Measurements from ENCODE around the gene HS6ST3.

Gene HS6ST3

DNA sequence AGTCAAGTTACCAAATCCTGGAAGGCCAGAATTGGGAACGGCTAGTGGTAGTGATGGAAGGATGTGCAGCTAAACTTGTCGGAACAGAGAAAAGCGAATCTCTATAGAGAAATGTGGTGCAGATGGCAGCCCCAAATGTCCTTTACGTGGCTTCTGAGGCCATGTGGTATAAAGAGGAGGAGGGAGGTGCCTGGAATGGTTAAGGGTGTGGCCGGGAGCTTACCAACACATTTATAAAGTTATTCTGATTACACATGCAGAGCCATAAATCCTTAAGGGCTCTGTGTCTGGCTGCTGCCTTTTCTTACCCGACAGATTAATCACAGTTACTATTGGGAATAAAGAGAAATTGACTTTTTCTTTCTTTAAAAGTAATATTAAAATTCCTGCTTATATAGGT, 714.3 kb downstream of the HS6ST3 start:
- no peak for DNase-seq

DNA sequence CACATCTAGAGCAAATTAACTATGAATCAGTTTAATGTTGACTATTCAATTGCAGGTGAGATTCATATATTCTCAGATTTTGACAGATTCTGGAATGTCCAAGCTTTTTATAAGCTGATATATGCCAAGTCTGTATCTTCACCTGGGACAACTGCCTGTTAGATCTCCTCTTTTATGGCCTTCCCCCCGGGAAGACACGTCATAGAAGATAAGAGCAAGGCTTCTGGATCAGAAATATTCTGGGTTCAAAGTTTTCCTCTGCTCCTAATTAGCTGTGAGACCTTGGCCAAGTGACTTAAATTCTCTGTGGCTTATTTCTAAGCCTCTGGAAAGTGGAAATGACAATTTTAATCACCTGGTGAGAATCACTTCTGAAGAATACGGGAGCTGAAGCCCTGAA, 716.8 kb downstream of the HS6ST3 start:
- no peak for DNase-seq

DNA sequence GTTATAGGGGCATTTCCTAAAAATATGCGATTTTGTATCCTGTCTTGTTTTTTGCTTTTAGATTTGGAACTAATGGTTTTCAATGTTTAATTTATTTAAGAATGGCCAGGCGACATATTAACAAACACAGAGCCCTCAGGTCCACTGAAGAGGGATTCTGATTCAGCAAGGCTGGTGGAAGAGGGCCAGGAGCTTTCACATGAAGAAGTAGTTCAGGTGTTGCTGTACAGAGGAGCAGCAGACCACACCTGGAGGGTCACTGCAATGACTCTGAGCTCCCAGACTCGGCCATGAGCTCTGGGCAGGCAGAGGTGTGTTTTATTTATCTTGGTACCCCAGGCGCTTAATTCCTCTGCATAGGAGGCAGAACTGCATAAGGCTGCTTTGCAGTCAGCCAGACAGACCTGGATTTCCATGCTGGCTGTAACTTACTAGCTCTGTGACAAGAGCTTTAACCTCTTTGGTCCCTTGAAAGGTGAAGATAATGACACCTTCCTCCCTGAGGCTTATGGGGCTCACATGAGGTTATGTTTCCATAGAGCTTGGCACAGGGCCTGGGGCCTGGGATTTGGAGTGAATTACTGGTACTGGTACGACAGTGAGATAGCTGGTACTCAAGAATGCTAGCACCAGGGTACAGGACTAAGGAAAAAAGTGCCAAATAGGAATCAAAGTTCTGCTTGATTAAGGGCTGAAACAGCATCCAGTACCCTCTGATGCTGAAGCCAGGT, 719.6 kb downstream of the HS6ST3 start:
- no peak for DNase-seq

DNA sequence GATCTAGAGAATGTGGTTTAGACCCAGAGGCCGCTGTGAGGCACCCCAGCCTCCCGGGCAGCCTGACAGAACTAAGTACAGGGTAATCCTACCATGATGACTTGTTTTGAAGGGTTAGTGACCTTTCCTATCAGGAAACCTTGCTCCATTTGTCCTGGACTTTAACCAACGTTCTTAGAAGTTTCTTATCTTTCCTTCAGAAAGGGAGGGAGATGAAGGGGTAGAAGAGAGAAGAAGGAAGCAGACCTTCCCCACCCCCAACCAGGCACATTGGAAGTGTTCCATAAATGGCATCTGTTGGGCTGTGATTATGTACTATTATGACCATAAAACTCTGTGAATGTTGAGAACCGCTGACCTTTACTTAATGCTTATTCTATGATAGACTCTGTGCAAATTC, 720.2 kb downstream of the HS6ST3 start:
- DNase-seq, result no peak

DNA sequence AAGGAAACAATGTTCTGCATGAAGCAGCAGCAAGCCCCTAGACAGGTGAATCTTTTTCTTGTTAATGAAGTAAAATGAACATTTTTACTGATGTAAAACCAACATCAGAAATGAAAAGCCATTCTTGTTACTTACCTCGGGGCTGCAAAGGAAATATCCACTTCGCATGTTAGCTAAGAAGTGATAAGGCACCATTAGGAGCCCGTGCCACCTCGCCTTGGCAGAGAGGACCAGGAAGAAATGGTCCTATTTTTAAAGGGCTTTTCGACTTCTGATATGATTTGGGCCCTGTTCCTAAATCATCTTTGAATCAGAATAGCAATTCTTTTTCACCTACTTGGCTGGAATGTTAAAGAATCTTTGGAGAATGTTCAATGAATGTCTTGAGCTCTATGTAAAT, 721.1 kb downstream of the HS6ST3 start:
- DNase-seq, result no peak

DNA sequence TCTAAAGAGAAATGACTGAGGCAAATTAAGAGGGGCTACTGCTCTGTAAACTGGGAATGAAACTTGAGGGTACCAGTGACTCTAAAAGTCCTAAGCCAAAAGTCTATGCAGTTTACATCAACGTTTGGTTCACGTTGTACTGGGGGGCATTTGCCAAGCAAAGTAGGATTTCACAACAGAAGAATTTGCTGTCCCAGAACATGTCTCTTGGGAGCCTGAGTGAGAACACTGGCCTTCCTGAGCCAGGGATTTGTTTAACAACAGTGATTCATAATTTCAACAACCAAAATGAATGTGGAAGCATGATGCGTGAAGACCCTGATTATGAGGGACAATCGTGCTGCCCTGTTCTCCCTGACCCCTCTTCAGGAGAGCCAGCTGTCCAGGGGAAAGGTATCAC, 726.4 kb downstream of the HS6ST3 start:
- DNase-seq, result no peak

DNA sequence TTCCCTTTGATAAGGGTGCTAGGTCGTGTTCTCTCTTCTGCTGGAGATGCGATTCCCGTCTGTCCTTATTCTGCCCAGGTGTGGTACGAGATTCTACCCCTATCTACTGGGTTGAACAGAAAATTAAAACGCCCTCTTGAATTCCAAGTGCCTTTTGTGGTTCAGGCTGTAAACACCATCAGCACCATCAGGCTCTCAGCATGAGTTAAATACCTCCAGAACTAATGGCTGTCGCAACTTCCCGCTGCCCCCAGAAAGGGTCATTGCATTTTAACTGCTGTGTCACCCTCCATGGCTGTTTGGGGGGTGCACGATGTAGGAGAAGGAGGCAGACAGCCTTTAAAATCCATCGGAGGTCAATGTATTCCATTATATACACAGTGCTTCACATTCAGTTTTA, 727.0 kb downstream of the HS6ST3 start:
- DNase-seq, result no peak

DNA sequence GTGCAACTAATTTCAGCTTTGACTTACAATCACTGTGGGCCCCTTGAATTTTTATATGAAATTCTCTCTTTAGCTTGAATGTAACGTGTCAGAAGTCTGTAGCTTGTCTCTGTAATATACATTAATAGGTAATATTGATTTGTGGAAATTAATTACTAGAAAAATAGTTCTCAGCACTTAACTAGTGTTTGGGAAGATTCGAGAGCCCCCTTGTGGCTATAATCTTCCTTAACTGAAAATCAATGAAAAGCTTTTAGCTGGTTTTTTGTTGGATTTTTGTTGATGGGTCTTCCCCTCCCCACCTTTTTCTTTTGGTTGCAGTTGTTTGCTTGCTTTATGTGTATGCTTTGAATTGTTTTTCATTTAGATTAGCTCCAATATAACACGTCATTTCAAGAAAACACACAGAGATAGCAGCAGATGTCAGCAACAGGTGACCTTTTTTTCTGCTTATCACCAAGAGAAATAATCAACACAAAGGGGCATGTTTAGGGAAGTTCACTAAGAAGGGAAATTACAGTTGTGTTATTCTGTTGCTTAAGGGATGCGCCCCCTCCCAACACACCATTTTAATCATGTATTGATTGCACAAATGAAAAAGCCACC, 727.5 kb downstream of the HS6ST3 start:
- no peak for DNase-seq

DNA sequence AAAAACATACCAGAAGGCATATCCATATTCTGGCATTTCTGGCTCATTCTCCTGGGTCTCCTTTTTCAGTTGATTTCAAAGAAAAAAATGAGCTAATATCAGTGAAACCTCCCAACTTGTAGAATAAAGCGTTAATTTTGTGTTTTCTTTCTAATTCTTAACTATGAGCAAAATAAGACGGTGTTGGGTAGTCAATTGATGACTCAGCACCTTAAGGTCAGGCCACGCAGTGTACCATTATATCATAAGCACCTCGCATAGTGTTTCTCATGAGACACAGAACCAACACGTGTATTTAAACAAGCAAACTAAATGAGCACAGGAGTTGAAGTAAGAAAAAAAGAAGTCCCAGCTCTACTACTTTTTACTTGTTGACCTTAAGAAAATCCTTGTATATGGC, 729.5 kb downstream of the HS6ST3 start:
- DNase-seq, result no peak

DNA sequence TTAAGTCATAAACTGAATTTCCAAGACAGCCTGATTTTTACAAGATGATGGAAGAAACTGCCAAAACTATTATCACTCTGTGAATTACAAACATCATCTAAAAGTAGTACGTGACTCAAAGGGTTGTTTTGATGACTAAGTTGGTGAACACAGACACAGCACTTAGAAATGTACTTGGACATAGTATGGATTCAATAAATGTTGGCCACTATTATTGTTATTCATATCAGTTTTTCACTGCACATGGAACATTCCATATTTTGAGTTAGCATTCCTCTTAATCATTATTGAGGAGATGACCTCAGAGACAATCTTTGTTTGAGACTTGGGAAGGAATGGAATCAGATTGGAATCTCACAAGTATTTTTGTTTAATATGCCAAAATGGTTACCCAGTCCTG, 731.5 kb downstream of the HS6ST3 start:
- no peak for DNase-seq

DNA sequence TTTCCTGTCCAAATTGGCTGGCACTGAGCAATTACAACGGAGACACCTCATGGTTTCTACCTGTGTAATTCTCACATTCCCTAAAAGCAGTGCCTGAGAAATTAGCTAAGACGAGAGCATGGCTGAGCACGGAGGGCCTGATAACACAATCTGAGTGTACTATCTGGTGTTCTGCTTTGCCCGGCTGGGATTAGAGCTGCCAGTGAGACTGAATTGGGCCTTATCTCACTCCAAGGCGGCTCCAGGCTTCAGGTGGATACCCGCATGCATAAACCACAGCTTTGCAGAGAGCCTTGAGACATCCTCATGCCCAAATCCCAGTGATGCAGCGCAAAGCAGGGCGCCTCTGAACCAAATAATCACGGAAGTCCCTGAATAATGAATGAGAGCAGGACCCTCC, 732.1 kb downstream of the HS6ST3 start:
- no peak for DNase-seq

DNA sequence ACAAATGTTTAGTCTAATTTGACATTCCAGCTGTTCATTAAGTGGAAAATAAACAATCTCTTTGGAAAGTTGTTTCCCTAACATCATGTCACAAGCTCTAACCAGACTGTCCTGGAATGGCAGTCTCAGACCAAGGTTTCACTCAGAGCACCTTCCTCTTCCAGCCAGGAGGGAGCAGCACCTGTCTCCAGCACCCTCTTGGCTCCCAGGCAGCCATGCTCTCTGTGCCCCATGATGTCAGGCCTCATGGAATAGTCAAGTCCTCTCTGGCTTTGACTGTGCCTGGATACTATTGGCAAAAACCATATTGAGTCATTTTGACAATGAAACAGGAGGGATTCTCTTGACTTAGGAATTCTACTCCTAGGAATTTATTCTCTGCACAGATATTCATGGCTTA, 733.0 kb downstream of the HS6ST3 start:
- no peak for DNase-seq

DNA sequence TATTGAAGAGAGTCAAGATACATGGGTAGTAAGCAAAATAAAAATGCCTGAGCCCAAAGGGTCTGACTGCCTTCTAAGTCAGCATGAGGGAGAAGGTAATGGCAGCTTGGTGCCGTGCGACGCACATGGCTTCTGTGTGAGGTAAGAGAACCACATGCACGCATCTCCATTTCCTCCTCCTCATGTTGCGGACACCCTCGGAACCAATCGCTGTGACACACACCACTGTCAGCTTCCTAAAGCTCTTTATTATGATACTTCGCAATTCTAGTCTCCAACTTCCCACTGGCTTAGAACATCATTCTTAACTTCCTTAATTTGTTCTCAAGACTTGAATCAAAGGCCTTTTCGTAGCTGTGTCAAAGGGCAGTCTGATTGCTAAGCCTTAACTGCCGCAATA, 734.2 kb downstream of the HS6ST3 start:
- DNase-seq, result no peak

DNA sequence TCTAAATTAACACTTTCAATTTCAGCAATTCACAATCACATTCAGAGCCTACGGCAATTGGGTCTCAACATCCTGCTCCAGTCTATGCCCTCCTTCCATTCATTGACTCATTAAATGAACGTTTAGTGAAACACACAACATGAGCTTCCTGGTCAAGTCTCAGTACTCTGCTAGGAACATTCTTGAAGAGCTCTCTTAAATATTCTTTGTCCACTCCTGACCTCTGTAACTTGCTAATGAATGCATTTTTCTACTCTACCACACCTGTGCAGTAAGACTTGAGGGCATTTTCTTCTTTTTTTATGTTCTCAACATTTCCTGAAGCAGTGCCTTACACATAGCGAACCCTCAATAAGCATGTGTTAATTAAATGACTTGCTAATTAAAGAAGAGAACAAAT, 735.7 kb downstream of the HS6ST3 start:
- DNase-seq, result no peak

DNA sequence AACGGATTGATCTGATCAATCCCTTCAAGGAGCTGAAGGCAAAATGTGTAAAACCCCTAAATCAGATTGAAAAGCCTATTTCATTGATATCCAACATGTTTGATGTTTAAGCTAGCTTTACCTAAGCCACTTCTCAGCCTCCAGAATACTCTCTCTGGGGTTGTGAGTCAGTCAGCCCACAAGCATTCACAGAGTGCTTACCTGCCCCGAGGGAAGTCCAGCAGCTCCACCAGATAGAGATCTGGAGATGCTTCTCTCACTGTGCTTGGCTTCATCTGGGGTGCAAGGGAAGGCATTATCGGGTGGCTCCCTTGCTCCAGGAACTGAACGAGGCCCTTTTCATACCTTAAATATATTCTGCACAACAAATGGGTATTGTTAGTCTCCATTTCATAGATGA, 744.7 kb downstream of the HS6ST3 start:
- DNase-seq, result no peak

DNA sequence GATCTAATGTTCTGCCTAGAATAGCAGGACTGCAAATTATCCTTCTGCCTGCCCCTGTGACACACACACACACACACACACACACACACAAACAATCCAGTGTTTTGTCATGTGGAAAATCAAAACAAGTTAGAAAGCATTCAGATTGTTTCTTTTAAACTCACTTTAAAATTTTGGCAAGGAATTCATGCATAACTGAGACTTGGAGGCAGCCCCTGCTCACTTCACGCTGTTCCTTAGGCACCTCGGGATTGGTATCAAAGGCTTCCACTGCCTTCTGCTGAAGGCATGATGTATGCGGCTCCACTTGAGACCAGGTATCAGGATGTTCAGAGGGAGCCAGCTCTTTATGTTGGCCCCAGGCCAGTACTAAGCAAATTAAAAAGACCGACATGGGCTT, 745.6 kb downstream of the HS6ST3 start:
- DNase-seq, result no peak

DNA sequence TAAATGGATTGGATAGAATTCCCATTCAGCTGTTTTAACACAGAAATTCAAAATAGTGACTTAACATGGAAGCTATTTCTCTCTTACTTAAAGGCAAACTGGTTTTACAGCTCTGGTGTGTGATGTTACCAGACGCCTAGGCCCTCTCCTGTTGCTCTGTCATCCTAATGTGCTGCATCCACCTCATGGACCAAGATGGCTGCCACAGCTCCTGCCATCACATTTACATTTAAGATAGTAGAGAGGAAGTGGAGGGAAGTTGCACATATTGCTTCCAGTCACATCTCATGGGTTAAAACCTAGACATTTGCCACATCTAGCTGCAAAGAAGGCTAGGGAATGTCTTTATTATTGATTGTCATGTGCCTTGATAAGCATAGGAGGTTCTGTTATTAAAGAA, 746.8 kb downstream of the HS6ST3 start:
- DNase-seq, result no peak

DNA sequence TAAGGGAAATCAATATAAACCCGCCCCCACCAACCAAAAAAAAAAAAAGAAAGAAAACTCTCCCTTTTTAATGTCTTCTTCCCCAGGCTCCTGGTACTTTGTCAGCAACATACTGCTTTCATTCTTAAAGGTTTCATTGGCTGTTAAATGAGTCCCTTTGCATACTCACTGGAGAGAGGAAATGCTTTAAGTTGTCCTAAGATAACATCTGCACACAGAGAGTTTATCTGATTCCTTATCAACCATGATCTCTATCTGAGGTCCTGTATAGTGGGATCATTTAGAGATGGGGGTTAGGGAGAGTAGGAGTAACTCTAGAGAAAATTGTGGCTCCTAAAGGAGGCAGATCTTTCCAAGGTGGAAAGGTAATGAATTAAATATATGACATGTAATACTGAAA, 747.9 kb downstream of the HS6ST3 start:
- no peak for DNase-seq

DNA sequence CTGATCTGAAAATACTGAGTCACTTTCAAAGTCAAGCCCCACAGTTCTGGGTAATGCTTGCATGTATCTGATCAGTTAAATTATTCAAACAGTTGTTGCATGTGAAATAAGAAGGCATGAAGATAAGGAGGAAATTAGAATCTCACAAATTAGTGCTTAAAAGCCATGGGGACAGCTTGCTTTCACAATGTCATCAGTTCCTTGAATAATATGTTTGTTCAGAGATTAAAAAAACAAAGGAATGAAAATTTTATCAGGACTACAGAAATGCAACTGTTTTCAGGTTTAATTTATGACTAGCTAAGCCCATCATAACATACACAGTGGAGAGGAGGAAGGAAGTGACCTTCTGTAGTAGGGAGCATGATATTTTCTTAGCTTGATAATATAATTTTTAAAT, 754.3 kb downstream of the HS6ST3 start:
- DNase-seq, result no peak

DNA sequence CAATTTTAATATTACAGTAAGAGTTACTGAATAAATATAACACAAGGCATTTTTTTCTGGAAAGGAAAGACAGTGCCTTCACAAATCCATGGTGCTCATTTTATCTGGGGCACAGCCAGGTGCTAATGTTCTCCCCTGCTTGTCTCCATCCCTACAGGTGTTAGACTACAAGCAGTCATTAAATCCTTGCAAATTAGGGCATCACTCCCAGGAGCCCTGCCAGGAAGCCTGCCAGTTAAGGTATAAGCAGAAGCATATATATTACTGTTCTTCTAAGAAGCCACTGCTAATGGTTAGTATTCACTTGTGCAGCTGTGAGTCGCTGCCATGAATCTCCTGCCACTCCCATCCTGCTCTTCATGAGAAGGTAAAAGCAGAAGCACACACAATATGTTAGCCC, 754.7 kb downstream of the HS6ST3 start:
- no peak for DNase-seq

DNA sequence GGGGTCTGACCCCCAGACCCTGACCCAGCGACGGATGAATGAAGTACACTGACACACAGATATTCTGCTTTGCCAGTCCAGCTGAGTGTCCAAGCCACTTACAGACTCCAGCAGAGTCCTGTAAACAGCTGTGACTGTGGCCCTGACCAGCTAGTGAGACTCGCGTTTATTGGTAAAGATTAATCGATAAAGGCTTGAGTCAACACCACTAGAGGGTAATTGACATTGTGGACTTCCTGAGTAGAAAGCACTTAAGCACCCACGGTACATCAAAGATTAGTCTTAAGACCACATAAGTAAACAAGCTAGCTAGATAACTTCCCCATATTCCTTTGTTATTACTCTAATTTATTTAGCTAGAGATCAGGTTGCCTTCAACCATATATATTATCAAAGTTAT, 758.4 kb downstream of the HS6ST3 start:
- DNase-seq, result no peak

DNA sequence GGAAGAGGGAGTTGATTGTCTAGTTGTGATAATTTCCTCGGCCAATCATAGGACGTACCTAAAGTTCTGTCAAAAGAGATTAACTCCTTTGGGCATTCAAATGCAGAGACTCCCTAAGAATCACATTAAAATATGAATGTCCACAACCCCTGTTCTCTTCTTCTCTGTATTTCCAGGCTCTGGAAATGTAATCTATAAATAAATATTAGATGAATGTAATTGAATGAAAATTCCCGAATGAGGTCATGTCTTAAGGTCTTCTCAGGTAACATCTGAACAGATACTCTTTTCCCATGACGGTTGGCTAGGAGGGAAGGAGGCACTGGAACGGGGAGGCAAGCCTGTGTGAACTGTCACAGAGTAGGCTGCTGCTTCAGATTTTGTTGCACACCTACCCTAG, 759.2 kb downstream of the HS6ST3 start:
- DNase-seq, result no peak

DNA sequence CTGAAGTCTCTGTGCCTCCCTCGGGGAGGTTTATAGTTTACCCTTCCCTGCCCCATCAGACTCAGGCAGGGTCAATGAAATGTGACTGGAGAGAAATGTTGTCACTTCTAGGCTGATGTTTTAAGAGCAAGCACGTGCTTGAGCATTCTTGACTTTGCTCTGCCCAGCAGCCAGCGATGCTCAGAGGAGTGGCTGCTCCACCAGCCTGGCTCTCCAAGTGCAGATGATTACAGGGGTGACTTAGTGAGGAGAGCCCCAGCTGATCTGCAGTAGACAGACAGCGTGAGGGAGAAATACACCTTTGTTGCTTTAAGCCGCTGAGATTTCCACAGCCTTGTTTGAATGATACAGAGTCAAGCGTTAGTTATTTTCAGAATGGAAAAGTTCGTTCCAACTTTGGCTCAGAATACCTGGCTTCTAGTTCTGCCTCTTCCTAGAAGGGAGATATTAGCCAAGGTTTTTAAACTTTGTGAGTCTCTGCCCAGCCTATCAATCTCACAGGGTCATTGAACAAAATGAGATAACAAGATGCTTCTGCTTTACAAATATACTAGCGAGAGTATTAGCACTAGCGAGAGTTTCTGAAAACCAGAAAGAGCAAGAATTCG, 760.7 kb downstream of the HS6ST3 start:
- no peak for DNase-seq

DNA sequence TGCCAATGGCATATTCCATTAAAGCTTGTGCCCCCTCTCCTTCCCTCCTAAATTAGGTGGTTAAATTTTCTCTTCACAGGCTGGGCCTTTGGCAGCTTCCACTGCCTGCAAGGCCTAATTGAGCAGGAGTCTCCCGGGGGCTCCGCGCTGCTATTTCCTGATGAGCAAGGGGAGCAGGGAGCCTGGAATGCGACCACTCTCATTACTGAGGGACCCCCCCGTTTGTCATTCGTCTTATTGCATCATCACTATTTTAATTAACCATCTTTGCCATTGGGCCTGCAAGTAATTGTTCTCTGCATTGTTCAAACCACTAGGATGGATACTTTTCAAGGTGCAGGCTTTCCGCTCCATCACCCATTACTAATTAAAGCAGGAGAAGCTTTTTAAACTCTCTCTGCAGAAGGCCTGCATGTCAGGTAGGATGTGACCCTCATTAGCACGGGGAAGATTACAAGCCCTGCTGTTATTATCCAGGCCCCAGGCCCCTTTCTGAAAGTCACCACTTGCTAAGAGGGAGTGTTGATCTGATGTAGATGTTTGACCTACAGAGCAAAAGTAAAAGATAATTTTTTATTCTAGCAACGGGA, 762.0 kb downstream of the HS6ST3 start:
- no peak for DNase-seq

Data from NCI-H524 treated with DMSO at 0.1 percent for 48 hours (cell line).